Measurements from ENCODE around the gene UNC13C.
"Not testable (repeated sequence)": the region's sequence is repeated elsewhere in the genome, so short reads cannot be mapped to it uniquely, and the experiment has no call there.

The UNC13C gene

DNA sequence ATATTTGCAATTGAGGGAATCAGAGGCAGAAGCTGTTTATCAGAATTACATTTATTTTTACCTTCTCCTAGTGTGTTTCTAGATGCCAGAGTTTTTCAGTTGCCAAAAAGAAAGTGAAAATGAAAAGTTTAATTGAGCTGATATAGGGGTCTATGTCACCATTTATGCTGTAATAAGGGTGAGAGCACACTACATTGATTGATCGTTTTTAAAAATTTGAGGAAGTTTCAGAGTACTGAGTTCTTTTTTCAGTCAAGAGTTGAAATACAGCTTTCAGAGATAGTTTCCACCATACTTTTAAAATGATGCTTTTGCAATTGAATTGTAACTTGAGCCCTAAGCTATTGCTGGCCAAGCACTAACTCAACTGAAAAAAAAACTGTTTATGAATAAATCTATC lies 326.9 kb downstream of the UNC13C start:
- no peak for DNase-seq (ENCODE audit: low spot score)

DNA sequence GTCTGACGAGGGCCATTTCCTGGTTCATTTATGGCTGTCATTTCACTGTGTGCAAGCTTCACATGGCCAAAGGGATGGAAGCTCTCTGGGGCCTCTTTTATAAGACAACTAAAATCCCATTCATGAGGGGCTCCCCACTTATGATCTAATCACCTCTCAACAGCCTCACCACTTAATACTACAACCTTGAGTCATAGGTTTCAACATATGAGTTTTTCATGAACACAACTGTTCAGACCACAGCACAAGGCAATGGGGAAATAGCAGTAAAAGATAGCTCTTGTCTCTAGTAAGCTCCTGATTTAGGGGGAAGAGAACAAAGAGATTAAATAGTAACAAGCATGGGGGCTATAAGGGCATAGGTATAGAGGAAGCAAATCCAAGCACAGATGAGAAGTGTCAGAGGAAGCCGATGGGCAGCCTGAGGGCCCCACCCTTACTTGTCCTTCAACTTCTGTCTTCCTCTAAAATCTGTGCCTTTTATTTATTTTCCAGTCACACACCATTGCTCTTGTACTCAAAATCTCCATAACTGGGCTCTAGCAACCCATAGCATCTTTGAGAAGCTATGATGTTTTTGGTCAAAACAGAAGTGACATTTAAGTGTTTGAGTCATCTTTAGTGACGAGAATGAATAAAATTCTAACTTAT lies 329.1 kb downstream of the UNC13C start:
- DNase-seq (ENCODE audit: low spot score): no peak

DNA sequence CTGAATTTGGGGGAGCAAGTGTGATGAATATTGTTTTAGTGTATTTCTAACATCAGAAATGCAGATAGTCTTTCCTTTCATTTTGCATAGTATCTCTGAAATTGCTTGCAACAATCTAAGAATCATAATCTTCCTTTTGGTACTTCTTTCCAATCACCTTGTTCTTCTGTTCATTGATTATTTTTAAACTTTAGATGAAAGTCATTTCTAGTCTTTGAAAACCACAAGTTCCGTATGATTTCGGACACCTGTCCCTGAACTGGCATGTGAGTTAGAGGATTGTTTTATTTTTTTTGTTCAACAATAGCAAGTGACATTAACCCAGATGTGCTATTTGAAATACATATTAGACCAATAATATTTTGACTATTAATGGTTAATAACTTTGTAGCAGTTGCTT lies 329.7 kb downstream of the UNC13C start:
- DNase-seq (ENCODE audit: low spot score): no peak

DNA sequence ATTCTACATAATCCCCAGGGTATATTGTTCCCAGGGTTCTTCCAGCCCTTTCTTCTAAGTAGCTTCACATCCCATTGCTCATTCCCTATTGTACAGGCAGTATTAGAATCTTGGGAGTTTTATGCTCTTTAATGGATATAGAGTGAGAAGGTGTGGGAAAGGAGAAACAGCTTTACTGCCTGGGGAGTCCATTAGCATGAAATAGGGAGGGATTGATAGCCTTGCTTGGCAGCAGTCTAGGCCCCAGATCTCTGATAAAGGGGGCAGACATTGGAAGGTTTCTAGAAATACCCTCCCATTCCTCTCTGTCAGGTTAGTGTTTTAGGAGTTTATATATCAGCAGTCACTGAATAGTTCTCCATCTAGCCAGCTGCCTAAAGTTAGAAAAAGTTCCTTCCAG lies 334.3 kb downstream of the UNC13C start:
- no peak for DNase-seq (ENCODE audit: low spot score)

DNA sequence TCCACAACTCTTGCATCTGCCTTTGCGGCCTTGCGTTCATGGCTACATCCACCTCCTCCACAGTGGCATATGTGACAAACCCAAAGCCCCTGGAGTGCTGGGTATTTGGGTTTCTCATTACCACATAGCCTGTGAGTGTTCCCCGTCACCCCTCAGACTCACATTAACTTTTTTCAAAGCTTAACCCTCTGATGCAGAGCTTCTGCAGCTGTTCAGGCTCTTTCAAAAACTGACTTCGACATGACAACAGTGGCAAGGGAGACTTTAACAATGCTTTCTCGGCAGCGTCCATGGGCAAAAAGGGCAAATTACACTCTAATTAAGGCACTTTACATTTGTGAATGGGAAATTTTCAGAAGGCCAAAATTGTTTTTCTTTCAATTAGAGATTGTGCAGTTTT lies 343.2 kb downstream of the UNC13C start:
- DNase-seq (ENCODE audit: low spot score): no peak

DNA sequence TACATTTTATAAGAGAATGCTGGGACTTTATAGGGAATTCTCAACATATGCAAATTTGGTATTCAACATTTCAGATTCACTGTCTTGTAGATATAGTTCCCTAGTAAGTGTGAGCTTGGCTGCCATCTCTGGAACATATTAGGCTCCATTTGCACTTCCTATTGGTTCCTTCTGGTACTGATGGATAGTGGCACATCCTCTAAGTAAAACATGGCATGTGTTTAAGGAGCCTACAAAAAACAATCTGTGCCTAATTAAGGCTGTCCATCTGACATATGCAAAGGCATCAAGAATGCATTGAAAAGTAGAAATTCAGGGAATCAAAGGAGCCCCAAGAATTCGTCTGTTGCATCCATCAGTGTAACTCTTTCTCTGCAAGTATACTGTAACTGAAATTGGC lies 344.1 kb downstream of the UNC13C start:
- DNase-seq (ENCODE audit: low spot score): no peak

DNA sequence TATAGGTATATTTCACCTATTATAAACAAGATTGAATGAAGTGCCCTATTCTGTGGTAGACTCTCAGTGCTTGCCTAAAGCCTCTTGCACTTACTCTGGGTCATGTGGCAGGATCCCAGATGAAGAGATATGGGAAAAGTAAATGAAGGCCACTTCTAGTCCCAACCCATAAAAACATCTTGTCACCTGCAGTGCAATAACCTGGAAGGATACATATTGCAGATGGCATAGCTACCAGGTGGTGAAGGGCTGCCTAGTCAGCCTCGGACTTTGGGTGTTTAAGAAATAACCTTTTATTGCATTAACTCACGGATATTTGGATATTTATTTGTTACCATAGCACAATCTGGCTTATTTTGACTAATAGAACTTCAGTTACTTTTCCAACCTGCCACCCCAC lies 367.1 kb downstream of the UNC13C start:
- DNase-seq (ENCODE audit: low spot score): no peak

DNA sequence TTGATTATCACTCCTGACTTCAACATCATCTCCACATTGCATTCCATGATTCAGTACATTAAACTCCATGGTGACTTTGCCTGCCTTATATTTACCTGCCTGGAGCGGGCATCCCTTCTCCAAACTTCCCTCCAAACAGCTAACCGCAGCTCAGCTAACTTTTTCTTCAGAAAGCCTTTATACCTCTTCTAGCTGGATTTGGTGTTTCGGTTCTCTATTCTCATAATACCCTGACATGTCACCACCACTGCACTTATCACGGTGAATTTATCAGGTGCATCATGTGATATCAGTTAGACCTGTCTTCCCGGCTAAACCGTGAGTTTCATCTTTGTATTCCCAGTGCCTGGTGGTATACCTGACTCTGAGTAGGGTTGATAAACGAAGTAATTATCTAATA lies 367.6 kb downstream of the UNC13C start:
- DNase-seq (ENCODE audit: low spot score): no peak

DNA sequence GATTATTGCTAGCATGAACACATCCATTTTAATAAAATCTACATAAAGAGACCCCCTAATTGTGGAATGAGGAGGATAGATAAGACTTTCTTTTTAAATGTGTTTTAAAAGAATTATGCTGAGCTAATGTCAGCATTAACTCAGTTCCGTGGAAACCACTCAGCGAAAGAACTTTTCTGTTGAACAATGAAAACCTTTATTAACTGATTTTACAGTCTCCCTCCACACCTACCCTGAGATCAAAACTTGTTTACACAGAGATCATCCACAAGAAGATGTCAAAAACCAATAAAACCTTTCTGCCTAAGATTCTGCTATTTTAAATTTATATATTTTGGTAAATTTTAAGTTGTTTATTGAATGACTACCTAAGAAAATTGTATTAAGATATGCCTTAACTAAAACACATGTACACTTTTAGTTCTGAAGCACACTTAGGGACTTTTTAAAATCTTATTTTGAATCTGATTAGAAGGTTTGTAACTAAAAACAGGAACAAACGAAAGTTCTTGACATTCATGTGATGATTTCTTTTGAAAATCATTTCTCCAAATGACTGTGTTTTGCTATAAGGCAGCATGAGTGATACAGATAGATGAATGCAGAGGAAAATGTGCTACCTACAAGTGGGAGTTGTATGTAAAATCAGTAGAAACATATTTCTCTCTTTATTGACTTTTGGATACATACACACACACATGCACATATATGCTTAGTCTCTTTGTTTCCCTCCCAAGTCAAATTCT lies 369.0 kb downstream of the UNC13C start:
- no peak for DNase-seq (ENCODE audit: low spot score)

DNA sequence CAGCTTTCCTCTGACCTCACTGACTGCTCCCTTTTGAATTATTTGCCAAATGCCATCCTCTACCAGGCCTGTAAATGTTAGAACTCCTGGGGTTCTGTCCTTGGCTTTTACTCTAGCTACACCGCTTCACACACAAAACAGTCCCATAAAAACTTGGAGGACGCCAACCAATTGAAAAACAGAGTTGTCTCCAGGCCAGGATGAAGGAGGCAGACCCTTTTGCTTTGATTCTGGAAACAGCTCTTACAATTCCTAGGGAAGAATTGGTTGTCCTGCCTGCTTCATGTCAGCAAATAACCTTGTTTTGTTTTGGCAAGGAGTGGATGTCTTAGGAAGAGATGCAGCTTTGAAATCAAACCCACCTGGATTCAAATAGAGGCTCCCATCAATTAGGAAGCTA lies 375.5 kb downstream of the UNC13C start:
- no peak for DNase-seq (ENCODE audit: low spot score)

DNA sequence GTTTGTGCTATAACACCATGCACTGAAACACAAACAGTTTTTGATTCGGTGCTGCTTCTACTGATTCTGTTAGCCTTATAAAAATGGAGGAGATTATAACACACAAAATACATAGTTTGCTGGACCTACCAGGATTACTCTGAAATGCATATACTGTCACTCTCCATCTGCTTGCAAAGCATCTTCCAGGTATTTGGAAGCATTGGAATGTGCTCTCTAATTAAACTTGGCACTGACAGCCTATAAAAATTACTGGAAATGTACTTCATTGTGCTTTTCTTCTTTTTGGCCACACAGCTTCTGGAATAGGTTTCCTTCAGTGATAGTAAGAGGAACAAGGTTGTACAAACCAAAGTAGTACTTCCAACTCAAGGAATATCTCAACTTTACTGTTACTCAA lies 376.1 kb downstream of the UNC13C start:
- DNase-seq (ENCODE audit: low spot score): no peak

DNA sequence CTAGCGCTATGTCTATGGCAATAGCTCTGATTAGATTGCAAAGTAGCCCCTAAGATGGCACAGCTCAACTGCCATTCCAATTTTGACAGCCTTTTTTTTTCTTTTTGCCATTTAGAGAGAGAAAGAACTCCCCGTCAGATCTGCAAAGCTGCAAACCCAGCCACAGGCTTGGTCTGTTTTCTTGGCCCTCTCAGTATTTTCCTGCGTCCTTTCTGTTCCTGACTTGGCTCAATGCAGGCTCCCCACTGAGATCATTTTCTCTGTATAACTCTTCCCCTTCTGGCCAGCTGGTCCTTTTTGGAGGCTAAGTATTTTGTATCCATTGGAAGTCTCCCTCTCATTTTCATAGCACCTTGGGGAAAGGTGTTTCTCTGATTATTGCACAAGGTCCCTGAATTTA lies 386.7 kb downstream of the UNC13C start:
- no peak for DNase-seq (ENCODE audit: low spot score)

DNA sequence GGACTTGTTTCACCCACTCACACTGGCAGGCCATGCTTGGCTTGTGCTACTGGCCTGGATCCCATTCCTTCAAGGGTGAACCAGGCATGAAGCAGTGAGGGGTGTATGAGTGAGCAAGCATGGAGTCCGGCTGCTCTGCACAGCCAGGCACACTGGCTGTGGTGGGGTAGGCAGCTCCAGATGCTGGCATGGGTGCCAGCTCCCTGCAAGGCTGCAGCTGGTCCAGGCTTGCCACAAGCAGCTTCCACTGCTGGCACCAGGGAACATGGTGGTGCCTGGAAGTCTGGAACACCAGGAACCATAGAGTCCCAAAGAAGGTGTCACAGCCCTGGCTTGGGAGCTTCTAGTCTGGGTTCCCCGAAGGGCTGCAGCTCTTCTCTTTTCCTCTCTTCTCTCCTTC lies 395.1 kb downstream of the UNC13C start:
- no peak for DNase-seq (ENCODE audit: low spot score)

DNA sequence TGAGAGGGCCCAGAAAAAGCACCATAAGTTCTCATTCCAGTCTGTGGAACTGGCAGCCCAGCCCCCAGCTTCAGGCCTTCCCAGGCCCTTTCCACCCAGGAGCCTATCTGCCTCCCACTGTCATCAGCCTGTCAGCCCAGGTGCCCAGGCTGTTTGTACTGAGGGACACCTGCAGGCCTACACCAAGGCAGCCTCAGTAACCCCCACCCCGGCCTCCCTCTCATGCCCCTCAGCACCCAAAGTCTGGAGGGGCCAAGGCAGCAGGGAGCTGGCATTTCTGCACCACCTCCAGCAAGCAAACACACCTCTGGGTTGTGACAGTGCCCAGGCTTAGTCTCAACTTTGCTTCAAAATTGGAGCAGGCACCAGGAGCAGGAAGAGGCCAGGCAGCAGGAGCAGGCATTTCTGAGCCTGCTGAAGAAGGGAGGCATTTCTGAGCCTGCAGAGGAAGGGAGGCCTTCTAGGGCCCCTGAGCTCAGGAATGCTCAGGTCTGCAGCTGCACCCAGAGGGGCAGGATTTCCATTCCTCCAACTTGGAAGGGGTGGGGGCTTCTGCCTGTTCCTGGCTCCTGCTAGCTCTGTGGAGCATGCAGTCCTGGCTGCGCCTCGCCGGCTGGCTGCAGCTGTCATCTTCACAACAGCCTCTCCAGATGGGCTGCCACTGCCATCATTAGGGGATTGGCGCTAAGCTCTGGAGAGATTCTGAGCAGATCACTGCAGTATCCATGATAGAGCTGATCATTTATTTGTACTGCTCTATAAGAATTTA lies 396.1 kb downstream of the UNC13C start:
- DNase-seq (ENCODE audit: low spot score): no peak

DNA sequence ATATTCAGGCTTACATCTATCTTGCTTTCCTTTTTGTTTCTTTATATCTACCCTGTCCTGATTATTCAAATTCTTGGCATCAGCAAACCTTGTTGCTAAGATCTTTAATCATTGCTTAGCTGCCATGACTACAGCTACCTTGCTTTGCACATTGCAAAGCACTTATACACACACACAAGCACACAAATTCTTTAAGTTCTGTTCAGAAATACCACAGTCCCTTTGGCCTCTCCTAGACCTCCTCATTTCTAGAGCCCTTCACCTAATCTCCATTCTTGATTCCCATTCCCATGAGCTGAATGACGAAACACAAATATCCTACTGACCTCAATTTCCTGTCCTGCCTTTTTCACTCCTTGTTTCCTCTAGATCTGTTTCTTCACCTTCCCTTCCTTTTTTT lies 409.6 kb downstream of the UNC13C start:
- no peak for DNase-seq (ENCODE audit: low spot score)

DNA sequence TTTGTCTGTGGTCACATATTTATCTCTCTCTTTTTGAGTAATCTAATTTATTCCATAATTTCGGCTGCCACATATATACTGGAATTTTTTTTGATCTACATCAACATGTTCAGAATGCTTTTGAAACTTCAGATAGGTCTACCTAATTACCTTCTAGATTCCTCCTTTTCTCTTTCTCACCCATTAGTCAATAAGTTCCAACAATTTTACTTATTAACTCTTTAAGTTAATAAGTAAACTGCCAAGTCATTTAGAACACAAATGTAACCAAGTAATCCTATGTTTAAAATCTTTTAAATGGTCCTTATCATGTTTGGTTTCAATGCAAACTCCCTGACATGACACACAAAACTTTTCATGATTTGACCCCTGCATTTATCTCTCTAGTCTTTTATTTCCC lies 410.5 kb downstream of the UNC13C start:
- no peak for DNase-seq (ENCODE audit: low spot score)

DNA sequence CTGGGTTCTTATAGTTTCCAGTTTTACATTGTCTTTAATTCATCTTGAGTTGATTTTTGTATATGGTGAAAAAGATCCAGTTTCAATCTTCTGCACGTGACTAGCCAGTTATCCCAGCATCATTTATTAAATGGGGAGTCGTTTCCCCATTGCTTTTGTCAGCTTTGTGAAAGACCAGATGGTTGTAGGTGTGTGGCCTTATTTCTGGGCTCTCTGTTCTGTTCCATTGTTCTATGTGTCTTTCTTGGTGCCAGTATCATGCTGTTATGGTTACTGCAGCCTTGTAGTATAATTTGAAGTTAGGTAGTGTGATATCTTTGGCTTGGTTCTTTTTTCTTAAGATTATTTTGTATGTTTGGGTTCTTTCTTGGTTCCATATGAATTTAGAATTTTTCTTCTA lies 432.2 kb downstream of the UNC13C start:
- DNase-seq (ENCODE audit: low spot score): no peak

DNA sequence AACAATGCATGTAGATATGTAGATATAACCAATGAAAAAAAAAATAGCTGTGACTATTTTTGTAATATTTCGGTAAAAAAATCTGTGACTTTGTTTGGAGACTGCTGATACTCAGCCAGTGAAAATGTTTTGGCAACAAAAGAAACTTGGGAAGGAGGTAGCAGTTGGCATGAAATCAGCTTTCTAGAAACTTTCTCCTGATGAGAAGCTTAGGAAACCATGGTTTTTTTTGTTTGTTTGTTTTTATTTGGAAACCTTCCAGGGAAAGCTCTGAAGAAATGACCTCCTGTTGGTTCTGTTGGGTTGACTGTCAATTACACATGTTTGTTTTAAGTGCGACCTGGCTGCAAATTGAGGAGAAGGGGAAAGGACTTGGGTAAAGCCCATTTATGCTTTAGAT lies 445.9 kb downstream of the UNC13C start:
- DNase-seq (ENCODE audit: low spot score): no peak

DNA sequence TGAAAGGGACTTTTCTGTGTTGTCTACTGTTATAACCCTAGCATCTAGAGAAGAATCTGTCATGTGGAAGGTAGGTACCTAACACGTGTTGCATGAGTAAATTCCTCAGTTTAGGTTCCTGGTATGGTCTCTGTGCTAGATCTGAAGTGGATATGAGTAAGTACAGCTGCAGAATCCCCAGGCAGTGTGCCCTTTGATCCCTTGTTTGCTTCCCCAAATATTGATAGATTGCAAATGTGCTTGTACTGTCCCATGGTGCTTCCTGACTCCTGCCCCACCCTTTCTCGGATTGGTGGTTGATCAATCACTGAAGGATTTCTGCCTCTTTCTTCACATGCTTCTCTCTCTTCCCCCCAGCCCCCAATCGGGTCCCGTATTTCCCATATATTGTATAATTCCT lies 450.4 kb downstream of the UNC13C start:
- no peak for DNase-seq (ENCODE audit: low spot score)

DNA sequence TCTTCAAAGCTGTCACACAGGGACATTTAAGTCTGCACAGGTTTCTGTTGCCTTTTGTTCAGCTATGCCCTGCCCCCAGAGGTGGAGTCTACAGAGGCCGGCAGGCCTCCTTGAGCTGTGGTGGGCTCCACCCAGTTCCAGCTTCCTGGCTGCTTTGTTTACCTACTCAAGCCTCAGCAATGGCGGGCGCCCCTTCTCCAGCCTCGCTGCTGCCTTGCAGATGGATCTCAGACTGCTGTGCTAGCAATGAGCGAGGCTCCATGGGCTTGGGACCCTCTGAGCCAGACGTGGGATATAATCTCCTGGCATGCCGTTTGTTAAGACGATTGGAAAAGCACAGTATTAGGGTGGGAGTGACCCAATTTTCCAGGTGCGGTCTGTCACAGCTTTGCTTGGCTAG lies 472.0 kb downstream of the UNC13C start:
- DNase-seq (ENCODE audit: low spot score): not testable (repeated sequence)

DNA sequence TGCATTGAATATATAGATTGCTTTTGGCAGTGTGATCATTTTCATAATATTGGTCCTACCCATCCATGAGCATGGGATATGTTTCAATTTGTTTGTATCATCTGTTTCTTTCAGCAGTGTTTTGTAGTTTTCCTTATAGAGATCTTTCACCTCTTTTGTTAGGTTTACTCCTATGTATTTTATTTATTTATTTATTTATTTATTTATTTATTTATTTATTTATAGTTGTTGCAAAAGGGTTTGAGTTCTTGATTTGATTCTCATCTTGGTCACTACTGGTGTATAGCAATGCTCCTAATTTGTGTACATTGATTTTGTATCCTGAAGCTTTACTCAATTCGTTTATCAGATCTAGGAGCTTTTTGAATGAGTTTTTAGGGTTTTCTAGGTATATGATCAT lies 478.2 kb downstream of the UNC13C start:
- no peak for DNase-seq (ENCODE audit: low spot score)

DNA sequence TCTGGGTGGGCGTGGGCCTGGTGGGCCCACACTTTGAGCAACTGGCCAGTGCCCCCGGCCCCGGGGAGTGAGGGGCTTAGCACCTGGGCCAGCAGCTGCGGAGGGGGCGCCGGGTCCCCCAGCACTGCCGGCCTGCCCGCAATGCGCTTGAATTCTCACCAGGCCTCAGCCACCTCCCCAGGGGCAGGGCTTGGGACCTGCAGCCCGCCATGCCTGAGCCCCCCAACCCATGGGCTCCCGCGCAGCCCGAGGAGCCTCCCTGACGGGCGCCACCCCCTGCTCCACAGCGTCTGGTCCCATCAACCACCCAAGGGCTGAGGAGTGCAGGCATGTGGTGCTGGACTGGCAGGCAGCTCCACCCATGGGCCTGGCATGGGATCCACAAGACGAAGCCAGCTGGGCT lies 484.3 kb downstream of the UNC13C start:
- no peak for DNase-seq (ENCODE audit: low spot score)

DNA sequence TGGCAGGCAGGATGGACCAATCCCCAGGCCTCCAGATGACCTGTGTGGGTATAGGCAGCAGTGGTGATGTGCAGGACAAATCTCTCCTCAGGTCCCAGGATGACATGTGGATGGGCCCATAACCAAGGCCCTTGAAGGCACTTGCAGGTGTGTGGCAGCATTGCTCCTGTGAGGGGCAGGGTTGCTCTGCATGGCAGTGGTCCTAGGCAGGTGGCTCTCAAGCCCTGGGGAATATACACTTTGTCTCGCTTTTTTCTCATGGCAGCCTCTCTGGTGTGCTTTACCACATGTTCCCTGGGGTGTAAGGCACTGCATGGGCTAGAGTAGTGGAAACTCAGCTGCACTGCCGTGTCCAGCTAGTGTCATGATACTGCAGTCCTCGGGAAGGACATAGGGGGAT lies 503.6 kb downstream of the UNC13C start:
- no peak for DNase-seq (ENCODE audit: low spot score)

Measured in hematopoietic multipotent progenitor cell treated with erythropoietin and hydrocortisone succinate and interleukin-3 and kit ligand, for 15 days (in vitro differentiated cells).